ENCODE results near the gene PTPN1.

PTPN1 gene

DNA sequence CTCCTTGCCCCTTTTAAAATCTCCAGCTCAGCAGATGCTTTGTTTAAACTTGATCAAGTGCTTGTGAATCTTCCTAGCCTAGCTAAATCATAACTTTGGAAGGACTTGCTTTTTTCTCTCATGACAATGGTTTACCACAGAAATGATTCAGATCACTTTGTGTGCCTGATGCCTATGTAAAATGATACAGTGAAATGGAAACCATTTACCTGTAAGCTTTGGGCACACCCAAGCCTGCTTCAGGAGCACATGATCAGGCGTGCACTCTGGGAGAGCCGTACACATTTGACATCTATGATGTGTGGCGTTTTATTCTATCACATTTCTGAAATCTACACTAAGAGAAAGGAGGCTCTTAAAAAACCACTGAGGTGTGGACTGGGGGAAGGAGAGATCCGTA lies 41.1 kb downstream of the PTPN1 start:
- no peaks in the 10 kb centered on the region for H3K27me3 ChIP-seq (replicated peaks; ENCODE audit: control insufficient read depth, insufficient read depth, low read length)
- peaks cover 6% of the 10 kb centered on the region for H3K4me1 ChIP-seq (ENCODE audit: control insufficient read depth, insufficient read depth, low read length)
- peaks cover 3% of the 10 kb centered on the region for H3K9me3 ChIP-seq (ENCODE audit: control insufficient read depth, low read length)
- H3K9ac ChIP-seq (ENCODE audit: low read length) = no peak overlapping the region
- DNase-seq (ENCODE audit: low read depth) = no peak
- H3K4me3 ChIP-seq (ENCODE audit: low read length) = no peak overlapping the region
- H3K36me3 ChIP-seq (ENCODE audit: control insufficient read depth, insufficient read depth, low read length, severe bottlenecking) = peaks cover 23% of the 10 kb centered on the region

DNA sequence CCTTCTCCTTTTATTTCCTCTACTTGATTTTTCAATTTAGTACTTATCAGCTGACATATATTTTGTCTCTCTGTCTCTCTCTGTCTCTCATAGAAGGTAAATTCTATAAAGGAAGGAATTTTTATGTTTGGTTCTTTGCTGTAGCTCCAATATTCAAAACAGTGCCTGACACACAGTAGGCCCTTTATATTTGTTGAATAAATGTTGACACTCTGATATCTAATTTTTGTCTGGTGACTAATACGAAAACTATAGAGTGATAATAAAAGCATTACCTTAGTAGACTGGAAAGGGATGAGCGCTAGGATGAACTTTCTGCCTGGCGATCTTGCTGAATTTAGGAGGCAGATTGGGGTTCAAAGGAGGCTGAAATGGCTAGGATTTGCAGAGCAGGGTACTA lies 42.8 kb downstream of the PTPN1 start:
- H3K4me3 ChIP-seq (ENCODE audit: low read length) = no peak overlapping the region
- H3K4me1 ChIP-seq (ENCODE audit: control insufficient read depth, insufficient read depth, low read length) = peaks cover 6% of the 10 kb centered on the region
- peaks cover 31% of the 10 kb centered on the region for H3K36me3 ChIP-seq (ENCODE audit: control insufficient read depth, insufficient read depth, low read length, severe bottlenecking)
- DNase-seq (ENCODE audit: low read depth) = no peak
- H3K27me3 ChIP-seq (replicated peaks; ENCODE audit: control insufficient read depth, insufficient read depth, low read length) = no peaks in the 10 kb centered on the region
- H3K9me3 ChIP-seq (ENCODE audit: control insufficient read depth, low read length) = peaks cover 3% of the 10 kb centered on the region
- H3K9ac ChIP-seq (ENCODE audit: low read length) = no peak overlapping the region

DNA sequence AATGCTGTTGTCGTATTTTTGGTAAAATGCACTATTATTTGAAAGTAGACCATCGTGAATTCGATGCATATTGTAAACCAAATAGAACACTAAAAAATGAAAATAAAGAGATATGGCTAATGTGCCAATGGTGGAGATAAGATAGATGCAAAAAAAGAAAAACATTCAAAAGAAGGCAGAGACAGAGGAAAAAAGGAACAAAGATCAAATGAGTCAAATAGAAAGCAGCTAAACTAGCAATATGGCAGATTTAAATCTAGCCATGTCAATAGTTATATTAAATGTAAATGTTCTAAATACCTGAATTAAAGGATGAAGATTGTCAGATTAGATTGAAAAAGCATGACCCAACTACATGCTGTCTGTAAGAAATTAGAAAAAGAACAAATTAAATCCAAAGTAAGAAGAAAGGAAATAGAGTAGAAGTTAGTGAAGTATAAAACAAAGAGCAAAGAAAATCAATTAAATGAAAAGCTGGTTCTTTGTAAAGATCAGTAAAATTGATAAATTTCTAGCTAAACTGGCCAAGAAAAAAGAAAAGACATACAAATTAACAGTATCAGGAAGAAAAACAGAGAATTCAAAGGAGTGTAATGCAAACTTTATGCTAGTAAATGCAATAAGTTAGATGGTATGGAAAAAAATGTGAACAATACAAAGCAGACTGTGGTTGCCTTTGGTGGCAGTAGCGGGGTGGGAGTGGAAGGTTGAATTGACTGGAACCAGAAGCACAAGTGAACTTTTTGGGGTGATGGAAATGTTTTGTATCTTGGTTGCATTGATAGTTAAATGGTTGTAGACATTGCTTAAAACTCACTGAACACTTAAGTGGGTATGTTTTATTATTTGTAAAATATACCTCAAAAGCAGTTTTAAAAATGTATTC lies 44.8 kb downstream of the PTPN1 start:
- Histone ChIP-seq H3K4me1 (ENCODE audit: control insufficient read depth, insufficient read depth, low read length) (peaks cover 13% of the 10 kb centered on the region), H3K27me3 (replicated peaks; ENCODE audit: control insufficient read depth, insufficient read depth, low read length) (no peaks in the 10 kb centered on the region), H3K36me3 (ENCODE audit: control insufficient read depth, insufficient read depth, low read length, severe bottlenecking) (peaks cover 27% of the 10 kb centered on the region)

DNA sequence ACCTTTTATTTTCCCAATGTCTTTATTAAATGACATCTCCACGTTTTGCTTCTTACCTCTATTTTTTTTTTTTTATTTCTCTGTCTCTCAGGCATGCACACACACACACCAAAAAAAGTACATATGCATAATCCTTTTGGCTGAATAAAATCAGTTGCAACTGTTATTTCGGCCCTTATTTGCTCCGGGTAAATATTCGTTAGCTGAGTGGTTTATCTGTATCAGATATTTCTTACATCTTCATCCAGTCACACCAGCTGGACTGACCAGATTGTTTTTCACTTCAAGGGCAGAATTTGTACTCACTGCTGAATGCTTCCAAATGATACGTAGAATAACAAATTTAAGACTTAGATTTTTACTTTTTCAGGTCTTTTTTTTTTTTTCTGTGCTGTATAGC lies 45.5 kb downstream of the PTPN1 start:
- Histone ChIP-seq H3K9me3 (ENCODE audit: control insufficient read depth, low read length) (peaks cover 3% of the 10 kb centered on the region), H3K27me3 (replicated peaks; ENCODE audit: control insufficient read depth, insufficient read depth, low read length) (no peaks in the 10 kb centered on the region), H3K4me3 (ENCODE audit: low read length) (no peak overlapping the region), H3K36me3 (ENCODE audit: control insufficient read depth, insufficient read depth, low read length, severe bottlenecking) (peaks cover 22% of the 10 kb centered on the region), H3K4me1 (ENCODE audit: control insufficient read depth, insufficient read depth, low read length) (peaks cover 20% of the 10 kb centered on the region), H3K9ac (ENCODE audit: low read length) (no peak overlapping the region)
- DNase-seq (ENCODE audit: low read depth) = no peak

More for the DNA sequence above, 44.8 kb downstream of the PTPN1 start:
- Histone ChIP-seq H3K4me3 (ENCODE audit: low read length) (no peak overlapping the region), H3K9ac (ENCODE audit: low read length) (no peak overlapping the region), H3K9me3 (ENCODE audit: control insufficient read depth, low read length) (peaks cover 3% of the 10 kb centered on the region)
- no peak for DNase-seq (ENCODE audit: low read depth)

DNA sequence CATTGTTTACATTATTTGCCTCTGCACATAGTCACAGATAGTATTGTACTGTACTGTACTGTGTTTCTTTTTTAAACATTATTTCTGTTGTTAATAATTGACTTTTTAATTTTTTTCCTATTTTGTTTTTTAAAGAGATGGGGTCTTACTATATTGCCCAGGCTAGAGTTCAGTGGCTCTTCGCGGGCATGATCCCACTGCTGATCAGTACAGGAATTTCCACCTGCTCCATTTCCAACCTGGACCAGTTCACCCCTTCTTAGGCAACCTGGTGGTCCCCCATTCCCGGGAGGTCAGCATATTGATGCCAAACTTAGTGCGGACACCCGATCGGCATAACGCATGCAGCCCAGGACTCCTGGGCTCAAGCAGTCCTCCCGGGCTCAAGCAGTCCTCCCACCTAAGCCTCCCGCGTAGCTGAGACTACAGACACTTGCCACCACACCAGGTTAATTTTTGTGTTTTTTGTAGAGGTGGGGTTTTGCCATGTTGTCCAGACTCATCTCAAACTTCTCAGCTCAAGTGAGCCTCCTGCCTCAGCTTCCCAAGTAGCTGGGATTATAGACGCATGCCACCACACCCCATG lies 47.5 kb downstream of the PTPN1 start:
- peaks cover 33% of the 10 kb centered on the region for H3K36me3 ChIP-seq (ENCODE audit: control insufficient read depth, insufficient read depth, low read length, severe bottlenecking)
- peaks cover 3% of the 10 kb centered on the region for H3K9me3 ChIP-seq (ENCODE audit: control insufficient read depth, low read length)
- no peaks in the 10 kb centered on the region for H3K27me3 ChIP-seq (replicated peaks; ENCODE audit: control insufficient read depth, insufficient read depth, low read length)
- H3K4me1 ChIP-seq (ENCODE audit: control insufficient read depth, insufficient read depth, low read length) = peaks cover 39% of the 10 kb centered on the region
- no peak for DNase-seq (ENCODE audit: low read depth)
- no peak overlapping the region for H3K4me3 ChIP-seq (ENCODE audit: low read length)
- H3K9ac ChIP-seq (ENCODE audit: low read length) = no peak overlapping the region

DNA sequence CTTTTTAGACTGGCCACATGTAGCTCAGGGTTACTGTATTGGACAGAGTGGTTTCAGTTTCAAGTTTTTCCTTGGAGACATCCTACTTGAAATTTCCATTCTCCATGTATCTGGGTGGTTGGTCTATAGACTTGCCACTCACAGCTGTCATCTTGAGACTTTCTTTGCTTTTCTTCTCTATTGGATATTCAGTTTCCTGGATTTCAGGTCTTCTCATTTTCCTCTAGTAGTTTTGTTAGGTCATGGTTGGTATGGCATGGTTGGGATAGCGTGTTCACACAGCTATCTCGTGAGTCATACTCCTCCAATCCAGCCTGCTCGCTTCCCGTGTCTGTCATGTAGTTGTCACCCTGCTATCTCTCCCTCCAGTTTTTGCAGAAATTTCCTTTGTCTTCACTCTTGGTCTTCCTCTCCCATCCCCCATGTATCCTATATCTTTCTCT lies 48.3 kb downstream of the PTPN1 start:
- Histone ChIP-seq H3K27me3 (replicated peaks; ENCODE audit: control insufficient read depth, insufficient read depth, low read length) (no peaks in the 10 kb centered on the region), H3K36me3 (ENCODE audit: control insufficient read depth, insufficient read depth, low read length, severe bottlenecking) (peaks cover 38% of the 10 kb centered on the region), H3K4me1 (ENCODE audit: control insufficient read depth, insufficient read depth, low read length) (peaks cover 39% of the 10 kb centered on the region), H3K9ac (ENCODE audit: low read length) (no peak overlapping the region), H3K9me3 (ENCODE audit: control insufficient read depth, low read length) (peaks cover 3% of the 10 kb centered on the region), H3K4me3 (ENCODE audit: low read length) (no peak overlapping the region)
- peak; percentile 70 for DNase-seq (ENCODE audit: low read depth)

DNA sequence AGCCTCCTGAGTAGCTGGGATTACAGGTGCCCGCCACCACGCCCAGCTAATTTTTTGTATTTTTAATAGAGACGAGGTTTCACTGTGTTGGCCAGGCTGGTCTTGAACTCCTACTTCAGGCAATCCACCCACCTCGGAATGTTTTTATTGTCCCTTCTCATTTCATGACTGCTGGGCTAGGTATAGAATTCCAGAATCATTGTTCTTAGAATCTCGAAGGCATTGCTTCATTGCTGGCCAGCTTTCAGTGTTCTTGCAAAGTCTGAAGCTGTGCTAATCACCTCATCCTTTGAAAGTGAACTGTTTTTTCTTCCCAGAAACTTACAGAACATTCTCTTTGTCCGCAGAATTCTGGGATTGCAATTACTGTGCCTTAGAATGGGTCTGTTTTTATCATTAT lies 49.0 kb downstream of the PTPN1 start:
- no peak for DNase-seq (ENCODE audit: low read depth)
- H3K9ac ChIP-seq (ENCODE audit: low read length) = no peak overlapping the region

DNA sequence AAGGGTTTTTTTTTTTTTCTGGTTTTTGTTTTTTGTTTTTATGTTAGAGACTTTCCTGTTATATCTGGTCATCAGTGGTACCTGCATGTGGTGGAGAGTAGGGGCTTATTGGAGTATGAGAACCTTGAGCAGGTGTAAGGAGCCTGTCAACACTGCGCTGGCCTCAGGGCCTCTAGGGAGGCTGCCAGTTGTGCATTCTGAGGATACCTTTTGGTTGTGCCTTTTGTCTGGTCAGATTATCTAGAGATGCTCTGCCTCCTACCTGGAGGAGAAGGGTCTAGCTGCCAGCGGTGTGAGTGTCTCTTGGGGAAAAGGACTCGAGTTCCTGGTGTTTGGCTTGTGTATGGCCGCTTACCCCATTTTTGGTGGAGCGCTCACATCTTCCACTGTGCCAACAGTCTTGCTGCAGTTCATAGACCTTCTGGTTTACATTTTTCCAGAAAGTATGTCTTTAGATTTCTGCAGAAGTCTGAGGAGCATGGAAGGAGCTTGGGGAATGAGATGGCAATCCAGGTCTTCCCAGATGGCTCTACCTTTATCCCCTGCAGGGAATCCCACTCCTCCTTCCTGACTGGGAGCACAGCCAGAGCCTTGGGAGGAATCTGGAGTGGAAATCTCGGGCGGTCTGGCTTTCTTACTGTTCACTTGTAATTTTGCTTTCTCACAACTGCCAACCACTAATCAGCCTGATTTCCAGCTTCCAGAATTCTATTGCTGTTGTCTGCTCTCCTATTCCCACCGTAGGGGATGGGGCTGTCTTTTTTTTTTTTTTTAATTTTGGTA lies 49.9 kb downstream of the PTPN1 start:
- no peak for DNase-seq (ENCODE audit: low read depth)
- Histone ChIP-seq H3K9me3 (ENCODE audit: control insufficient read depth, low read length) (peaks cover 2% of the 10 kb centered on the region), H3K4me3 (ENCODE audit: low read length) (no peak overlapping the region)

More for the DNA sequence above, 49.0 kb downstream of the PTPN1 start:
- H3K4me3 ChIP-seq (ENCODE audit: low read length) = no peak overlapping the region
- peaks cover 3% of the 10 kb centered on the region for H3K9me3 ChIP-seq (ENCODE audit: control insufficient read depth, low read length)
- peaks cover 34% of the 10 kb centered on the region for H3K4me1 ChIP-seq (ENCODE audit: control insufficient read depth, insufficient read depth, low read length)
- no peaks in the 10 kb centered on the region for H3K27me3 ChIP-seq (replicated peaks; ENCODE audit: control insufficient read depth, insufficient read depth, low read length)
- H3K36me3 ChIP-seq (ENCODE audit: control insufficient read depth, insufficient read depth, low read length, severe bottlenecking) = peaks cover 40% of the 10 kb centered on the region

DNA sequence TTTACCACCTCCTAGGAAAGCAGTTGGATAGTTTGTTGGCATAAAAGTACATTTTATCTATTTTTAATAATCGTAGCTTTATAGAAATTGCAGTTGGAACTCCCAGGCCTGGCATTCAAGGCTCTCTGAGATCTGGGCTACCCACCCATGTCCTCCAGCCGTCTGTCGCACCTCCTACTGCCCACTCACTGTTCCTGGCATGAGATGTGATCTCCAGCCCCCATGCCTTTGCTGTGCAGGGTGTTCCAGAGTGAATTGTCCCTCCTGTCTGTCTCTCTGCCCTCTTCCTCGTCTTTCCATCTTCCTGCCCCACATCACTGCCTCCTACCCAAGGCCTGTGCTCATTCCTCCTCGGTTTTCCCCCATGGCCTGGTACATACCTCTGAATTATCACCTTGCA lies 50.7 kb downstream of the PTPN1 start:
- no peaks in the 10 kb centered on the region for H3K9me3 ChIP-seq (ENCODE audit: control insufficient read depth, low read length)
- peak overlapping the region; percentile 1 for H3K9ac ChIP-seq (ENCODE audit: low read length)
- peak overlapping the region; percentile 4 for H3K4me3 ChIP-seq (ENCODE audit: low read length)
- H3K27me3 ChIP-seq (replicated peaks; ENCODE audit: control insufficient read depth, insufficient read depth, low read length) = no peaks in the 10 kb centered on the region
- H3K4me1 ChIP-seq (ENCODE audit: control insufficient read depth, insufficient read depth, low read length) = peaks cover 34% of the 10 kb centered on the region
- no peak for DNase-seq (ENCODE audit: low read depth)
- peaks cover 51% of the 10 kb centered on the region for H3K36me3 ChIP-seq (ENCODE audit: control insufficient read depth, insufficient read depth, low read length, severe bottlenecking)

More for the DNA sequence above, 49.9 kb downstream of the PTPN1 start:
- H3K27me3 ChIP-seq (replicated peaks; ENCODE audit: control insufficient read depth, insufficient read depth, low read length) = no peaks in the 10 kb centered on the region
- H3K36me3 ChIP-seq (ENCODE audit: control insufficient read depth, insufficient read depth, low read length, severe bottlenecking) = peaks cover 44% of the 10 kb centered on the region
- H3K9ac ChIP-seq (ENCODE audit: low read length) = no peak overlapping the region
- peaks cover 32% of the 10 kb centered on the region for H3K4me1 ChIP-seq (ENCODE audit: control insufficient read depth, insufficient read depth, low read length)

DNA sequence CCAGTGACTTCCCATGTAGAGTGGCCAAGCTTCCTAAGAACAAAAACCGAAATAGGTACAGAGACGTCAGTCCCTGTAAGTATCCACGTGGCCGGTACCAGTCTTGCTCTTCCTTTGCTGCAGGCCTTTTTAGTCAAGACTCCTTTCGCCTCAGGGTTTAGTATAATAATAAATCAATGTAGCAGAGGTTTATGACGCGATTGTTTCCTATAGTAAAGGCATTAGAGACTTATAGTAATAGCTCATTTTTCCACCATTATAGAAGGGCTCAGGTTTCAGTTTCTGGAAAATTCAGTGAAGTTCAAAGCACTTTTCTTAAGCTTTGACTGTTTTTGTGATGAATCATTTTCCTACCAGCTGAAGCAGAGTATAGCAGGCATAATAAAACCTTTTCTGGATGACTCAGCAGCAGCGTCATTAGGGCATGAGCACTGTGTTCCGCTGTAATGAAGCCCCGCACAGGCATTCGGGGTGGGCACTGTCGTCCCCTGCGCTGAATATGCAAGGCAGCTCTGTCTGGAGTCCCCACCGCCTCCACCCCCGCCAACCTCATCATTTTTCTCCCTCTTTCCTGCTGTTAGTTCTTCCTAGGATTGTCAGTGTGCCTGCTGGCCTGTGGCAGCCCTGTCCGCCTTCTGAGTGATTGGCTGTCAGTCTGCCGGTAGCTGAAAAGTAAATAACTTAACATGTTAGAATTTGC lies 51.3 kb downstream of the PTPN1 start:
- DNase-seq (ENCODE audit: low read depth) = peak; percentile 97
- Histone ChIP-seq H3K4me1 (ENCODE audit: control insufficient read depth, insufficient read depth, low read length) (peaks cover 40% of the 10 kb centered on the region), H3K36me3 (ENCODE audit: control insufficient read depth, insufficient read depth, low read length, severe bottlenecking) (peaks cover 57% of the 10 kb centered on the region), H3K9ac (ENCODE audit: low read length) (peak overlapping the region; percentile 1), H3K27me3 (replicated peaks; ENCODE audit: control insufficient read depth, insufficient read depth, low read length) (no peaks in the 10 kb centered on the region), H3K9me3 (ENCODE audit: control insufficient read depth, low read length) (no peaks in the 10 kb centered on the region), H3K4me3 (ENCODE audit: low read length) (peak overlapping the region; percentile 4)
